HL-60 (cell line): ENCODE results near the gene ZNF57.

Experiments
- CTCF ChIP-seq: IDR thresholded peaks from one replicate; pipeline ENCODE4 v1.5.1; 2011; ENCODE audit warnings: low read length, control low read depth, inconsistent platforms; ENCODE audit not compliant: insufficient read depth
- GABPA ChIP-seq: IDR thresholded peaks from 2 replicates; pipeline ENCODE4 v1.6.1; 2012; ENCODE audit warnings: low read depth
- POLR2AphosphoS5 ChIP-seq: IDR thresholded peaks from 2 replicates; pipeline ENCODE4 v1.6.1; 2012; ENCODE audit warnings: low read depth
- REST ChIP-seq: IDR thresholded peaks from 2 replicates; pipeline ENCODE4 v1.6.1; 2012; ENCODE audit warnings: low read depth; ENCODE audit not compliant: insufficient replicate concordance
- SPI1 ChIP-seq: IDR thresholded peaks from 2 replicates; pipeline ENCODE4 v1.6.1; 2012; ENCODE audit warnings: low read depth, mild to moderate bottlenecking, borderline replicate concordance

- no peak for TF ChIP-seq POLR2AphosphoS5
- no peak for TF ChIP-seq CTCF
- TF ChIP-seq GABPA: no peak
- no peak for TF ChIP-seq REST
- TF ChIP-seq SPI1: no peak
Observed at GRCh38 chr19:2888731-2889224, 11.9 kb upstream of the ZNF57 start.
